ENCODE results near the gene SLC9A8.

DNA sequence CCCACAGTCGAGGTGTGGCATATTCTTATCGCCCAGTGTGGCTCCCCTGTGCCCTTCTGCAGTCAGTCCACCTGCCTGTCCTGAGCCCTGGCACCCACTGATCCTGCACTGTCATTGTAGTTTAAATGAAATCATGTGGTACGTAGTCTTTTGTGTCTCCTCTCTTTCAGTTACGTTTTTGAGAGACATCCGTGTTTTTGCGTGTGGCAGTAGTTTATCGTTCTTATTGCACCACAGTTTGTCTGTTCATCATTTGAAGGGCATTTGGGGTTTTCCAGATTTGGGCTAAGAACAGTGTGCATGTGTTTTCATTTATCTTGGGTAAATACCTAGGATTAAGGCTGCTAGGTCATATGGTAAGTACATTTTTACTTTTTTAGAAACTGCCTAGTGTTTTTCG is 53.4 kb downstream of the SLC9A8 start:
- TF ChIP-seq, protein P1, sequence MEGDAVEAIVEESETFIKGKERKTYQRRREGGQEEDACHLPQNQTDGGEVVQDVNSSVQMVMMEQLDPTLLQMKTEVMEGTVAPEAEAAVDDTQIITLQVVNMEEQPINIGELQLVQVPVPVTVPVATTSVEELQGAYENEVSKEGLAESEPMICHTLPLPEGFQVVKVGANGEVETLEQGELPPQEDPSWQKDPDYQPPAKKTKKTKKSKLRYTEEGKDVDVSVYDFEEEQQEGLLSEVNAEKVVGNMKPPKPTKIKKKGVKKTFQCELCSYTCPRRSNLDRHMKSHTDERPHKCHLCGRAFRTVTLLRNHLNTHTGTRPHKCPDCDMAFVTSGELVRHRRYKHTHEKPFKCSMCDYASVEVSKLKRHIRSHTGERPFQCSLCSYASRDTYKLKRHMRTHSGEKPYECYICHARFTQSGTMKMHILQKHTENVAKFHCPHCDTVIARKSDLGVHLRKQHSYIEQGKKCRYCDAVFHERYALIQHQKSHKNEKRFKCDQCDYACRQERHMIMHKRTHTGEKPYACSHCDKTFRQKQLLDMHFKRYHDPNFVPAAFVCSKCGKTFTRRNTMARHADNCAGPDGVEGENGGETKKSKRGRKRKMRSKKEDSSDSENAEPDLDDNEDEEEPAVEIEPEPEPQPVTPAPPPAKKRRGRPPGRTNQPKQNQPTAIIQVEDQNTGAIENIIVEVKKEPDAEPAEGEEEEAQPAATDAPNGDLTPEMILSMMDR (conservative IDR thresholded peaks at IDR 0.05; ENCODE audit: low read length): no peak
- TF ChIP-seq EZH2phosphoT487 (IDR thresholded peaks at IDR 0.05; ENCODE audit: borderline replicate concordance, low read depth, low read length): no peak

Measured in OCI-LY7 (cell line).